HG03045 (cell line): ENCODE measurements around the gene CMTM4.
"Not testable (repeated sequence)": the region's sequence is repeated elsewhere in the genome, so short reads cannot be mapped to it uniquely, and the experiment has no call there.

ENCODE experiments used
- ATAC-seq: cut with Tn5 transposase; IDR thresholded peaks from one replicate; pipeline ENCODE4 v1.9.1; 2021; ENCODE audit warnings: mild to moderate bottlenecking, moderate library complexity; ENCODE audit not compliant: unreplicated experiment

CMTM4 gene

DNA sequence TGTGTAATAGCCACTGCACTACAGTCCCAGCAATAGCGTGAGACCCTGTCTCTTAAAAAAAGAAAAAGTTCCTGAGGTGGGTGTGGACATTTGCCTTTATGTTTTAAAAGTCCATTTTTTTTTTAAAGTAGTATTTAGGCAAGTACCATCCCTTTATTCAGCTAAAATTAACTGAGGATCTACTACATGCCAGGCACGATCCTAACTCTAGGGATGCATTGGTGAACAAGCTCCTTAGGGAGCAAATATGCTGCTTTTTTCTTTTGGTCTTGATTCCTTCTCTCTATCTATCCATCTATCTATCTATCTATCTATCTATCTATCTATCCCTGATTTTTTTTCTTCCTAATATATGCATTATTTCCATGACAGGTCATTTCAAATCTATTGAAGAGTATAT is 47.4 kb downstream of the CMTM4 start:
- ATAC-seq = no peak

GRCh38 chr16:66647866-66648265 is 48.7 kb downstream of the CMTM4 start:
- ATAC-seq = no peak

DNA sequence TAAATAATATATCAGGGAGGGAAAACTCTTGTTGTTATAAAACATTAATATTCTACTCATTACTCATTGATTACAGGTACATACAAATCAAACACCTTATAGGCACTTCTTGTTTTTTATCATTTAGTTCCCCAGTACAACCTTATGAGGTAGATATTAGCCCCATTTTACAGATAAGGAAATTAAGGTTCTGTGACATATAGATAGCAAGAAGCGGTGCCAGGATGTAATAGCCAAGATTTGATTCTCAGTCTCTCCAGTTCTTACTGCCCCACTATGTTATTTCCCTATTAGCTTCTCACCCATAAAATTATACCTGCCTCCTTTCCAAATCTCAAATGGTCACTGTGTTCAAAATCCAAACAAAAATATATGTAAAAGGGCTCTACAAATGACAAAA is 55.2 kb downstream of the CMTM4 start:
- no peak for ATAC-seq

DNA sequence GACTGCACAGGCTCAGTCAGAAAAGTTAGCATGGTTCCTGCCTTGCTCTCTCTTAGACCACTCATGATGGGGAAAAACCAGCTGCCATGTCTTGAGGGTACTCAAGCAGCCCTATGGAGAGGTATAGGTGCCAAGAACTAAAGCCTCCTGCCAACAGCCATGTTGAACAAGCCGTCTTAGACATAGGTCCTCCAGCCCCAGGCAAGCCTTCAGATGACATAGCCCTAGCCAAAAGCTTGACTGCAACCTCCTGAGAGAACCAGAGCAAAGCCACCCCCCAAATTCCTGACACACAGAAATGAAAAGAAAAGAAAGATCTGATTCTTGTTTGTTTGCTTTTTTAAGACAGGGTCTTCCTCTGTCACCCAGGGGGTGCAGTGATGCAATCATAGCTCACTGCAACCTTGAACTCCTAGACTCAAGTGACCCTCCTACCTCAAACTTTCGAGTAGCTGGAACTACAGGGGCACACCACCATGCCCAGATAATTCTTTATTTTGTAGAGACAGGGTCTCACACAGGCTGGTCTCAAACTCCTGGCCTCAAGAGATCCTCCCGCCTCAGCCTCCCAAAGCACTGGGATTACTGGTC is 55.7 kb downstream of the CMTM4 start:
- no peak for ATAC-seq

- no peak for ATAC-seq
Observed at GRCh38 chr16:66639091-66639885, 57.3 kb downstream of the CMTM4 start.

GRCh38 chr16:66637806-66638205 is 58.7 kb downstream of the CMTM4 start:
- no peak for ATAC-seq

- no peak for ATAC-seq
Observed at GRCh38 chr16:66636199-66636598, 60.3 kb downstream of the CMTM4 start.

GRCh38 chr16:66635406-66635805 is 61.1 kb downstream of the CMTM4 start:
- ATAC-seq = no peak

DNA sequence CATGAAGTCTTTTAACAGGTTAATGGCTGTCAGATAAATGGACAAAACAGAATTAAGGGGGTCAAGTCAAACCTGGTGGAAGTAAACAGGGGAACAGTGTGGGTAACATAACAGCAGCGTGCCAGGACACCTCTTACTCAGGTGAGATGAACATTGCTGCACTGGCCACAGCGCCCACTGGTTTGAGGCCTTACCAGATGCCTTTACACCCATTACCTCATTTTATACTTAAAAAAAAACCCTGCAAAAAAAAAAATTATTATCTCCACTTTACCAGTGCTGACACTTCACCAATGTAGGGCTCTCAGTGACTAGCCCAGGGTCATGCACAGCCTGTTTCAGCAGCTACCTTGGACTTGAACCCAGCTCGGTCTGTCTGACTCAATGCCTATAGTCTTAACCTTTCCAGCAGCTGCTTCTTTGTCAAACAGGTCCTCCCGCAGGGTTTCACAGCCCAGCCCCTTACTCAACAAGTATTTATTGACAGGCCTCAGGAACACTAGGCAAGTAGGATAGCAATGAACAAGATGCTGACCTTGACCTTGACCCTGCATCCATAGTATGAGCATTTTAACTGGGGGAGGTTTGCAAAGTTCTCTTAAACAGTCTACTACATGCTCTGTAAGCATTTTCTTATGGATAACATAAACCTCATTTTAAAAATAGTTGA is 61.9 kb downstream of the CMTM4 start:
- no peak for ATAC-seq

DNA sequence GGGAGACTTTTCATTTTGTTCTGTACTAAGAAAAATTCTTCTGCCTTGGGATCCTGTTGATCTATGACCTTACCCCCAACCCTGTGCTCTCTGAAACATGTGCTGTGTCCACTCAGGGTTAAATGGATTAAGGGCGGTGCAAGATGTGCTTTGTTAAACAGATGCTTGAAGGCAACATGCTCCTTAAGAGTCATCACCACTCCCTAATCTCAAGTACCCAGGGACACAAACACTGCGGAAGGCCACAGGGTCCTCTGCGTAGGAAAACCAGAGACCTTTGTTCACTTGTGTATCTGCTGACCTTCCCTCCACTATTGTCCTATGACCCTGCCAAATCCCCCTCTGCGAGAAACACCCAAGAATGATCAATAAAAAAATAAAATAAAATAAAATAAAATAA is 65.0 kb downstream of the CMTM4 start:
- not testable (repeated sequence) for ATAC-seq

- not testable (repeated sequence) for ATAC-seq
Observed at GRCh38 chr16:66630561-66631260, 65.8 kb downstream of the CMTM4 start.

GRCh38 chr16:66629856-66630255 is 66.7 kb downstream of the CMTM4 start:
- ATAC-seq = no peak

- not testable (repeated sequence) for ATAC-seq
Observed at GRCh38 chr16:66627611-66628378, 68.7 kb downstream of the CMTM4 start.

GRCh38 chr16:66623755-66624154 is 72.8 kb downstream of the CMTM4 start:
- no peak for ATAC-seq

GRCh38 chr16:66622863-66623262 is 73.7 kb downstream of the CMTM4 start:
- no peak for ATAC-seq

DNA sequence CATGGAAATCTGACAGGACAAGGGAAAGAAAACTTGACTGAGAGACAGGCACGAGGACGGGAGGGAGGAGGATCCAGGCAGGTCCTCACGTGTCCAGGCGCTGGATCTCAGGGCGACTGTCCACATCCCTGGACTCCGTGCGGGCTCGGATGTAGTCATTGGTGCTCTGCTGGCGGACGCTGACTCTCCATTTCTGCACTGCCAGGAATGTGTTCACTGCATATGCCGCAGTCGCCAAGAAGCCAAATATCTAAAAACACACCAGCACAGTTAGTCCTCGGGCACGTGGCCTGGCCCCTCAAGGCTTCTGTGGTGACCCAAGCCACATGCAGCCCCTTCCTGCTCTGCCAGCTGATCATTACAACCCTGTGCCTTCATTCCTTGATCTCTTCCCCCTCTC is 74.6 kb downstream of the CMTM4 start:
- no peak for ATAC-seq

DNA sequence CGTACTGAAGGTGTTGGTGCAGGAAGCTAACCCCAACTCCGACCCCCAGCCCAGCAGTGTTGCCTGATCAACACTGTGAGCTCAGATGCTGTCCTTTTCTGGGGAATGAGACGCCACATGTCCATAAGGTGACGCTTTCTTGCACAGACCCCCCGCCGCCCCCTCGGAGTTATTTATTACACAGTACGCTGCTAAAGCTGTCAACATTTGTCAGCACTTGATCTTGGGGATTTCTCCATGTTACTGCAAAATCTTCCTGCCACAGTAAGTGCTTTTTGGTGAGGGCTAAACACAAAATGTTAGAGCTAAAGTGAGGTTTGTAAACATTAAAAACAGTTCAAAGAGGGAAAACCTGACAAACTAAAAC is 76.1 kb downstream of the CMTM4 start:
- ATAC-seq = no peak

GRCh38 chr16:66619534-66620428 is 76.8 kb downstream of the CMTM4 start:
- no peak for ATAC-seq

DNA sequence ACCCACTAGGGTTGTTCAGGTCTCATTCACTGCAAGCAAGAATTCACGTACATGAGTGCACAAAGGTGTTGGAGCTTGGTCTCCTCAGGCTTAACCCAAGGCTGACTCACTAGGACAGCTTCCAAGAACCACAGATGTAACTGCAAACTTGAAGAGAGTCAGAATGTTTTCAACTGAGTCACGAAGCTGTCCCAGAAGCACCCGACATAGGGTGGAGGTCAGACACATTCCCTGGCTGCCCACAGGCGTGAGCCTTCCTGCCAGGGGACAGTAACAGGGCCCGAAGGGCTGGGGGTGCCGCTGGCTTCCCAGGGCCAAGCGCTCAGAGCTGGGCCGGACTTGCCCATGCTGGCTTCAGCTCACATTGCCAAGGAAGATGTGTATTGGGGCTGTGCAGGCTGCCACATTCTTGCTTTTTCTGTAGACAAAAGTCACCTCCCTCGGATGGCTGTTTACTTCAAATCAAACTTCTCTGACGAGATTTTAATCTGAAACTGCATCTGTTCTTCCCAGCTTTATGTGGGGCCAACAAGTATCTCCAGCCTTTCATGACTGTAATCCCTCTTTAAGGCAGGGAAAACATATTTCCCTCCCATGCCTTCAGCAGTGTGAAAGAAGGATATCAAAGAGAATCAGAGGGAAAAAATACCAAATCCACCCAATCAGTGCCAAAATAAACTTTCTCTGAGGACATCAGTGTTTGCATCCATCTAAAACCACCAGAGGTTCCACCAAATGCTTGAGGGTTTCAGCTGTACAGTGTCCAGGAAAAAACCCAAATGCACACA is 77.8 kb downstream of the CMTM4 start:
- ATAC-seq = no peak
